Stimulated activated naive CD8-positive, alpha-beta T cell treated with anti-CD3 and anti-CD28 coated beads, Interleukin-15, Interleukin-2, amounts not matched to agents 100 ng/mL and 50 ng/mL, for 24 hours (primary cell): ENCODE results near the gene COPS7A.

Source experiments
- H3K27ac Mint-ChIP-seq: one replicate; pipeline ENCODE4 v1.8.0; 2021; ENCODE audit warnings: mild to moderate bottlenecking, mixed read lengths
- H3K27me3 Mint-ChIP-seq: one replicate; pipeline ENCODE4 v1.8.0; 2021; ENCODE audit warnings: mixed read lengths
- H3K36me3 Mint-ChIP-seq: one replicate; pipeline ENCODE4 v1.8.0; 2021; ENCODE audit warnings: low read depth, mixed read lengths
- H3K4me1 Mint-ChIP-seq: one replicate; pipeline ENCODE4 v1.8.0; 2021; ENCODE audit warnings: low read depth, mixed read lengths
- H3K4me3 Mint-ChIP-seq: one replicate; pipeline ENCODE4 v1.8.0; 2021; ENCODE audit warnings: mild to moderate bottlenecking, mixed read lengths
- H3K9me3 Mint-ChIP-seq: one replicate; pipeline ENCODE4 v1.8.0; 2021; ENCODE audit warnings: mixed read lengths

COPS7A gene

GRCh38 chr12:6775185-6776174 is 51.6 kb downstream of the COPS7A start:
- Mint-ChIP-seq H3K27ac (peak overlapping the region; percentile 96), H3K27me3 (peaks cover 11% of the 10 kb centered on the region), H3K9me3 (no peaks in the 10 kb centered on the region), H3K4me1 (peaks cover 84% of the 10 kb centered on the region), H3K4me3 (peak overlapping the region; percentile 95), H3K36me3 (peaks cover 61% of the 10 kb centered on the region)

GRCh38 chr12:6777386-6777785 is 53.5 kb downstream of the COPS7A start:
- peaks cover 86% of the 10 kb centered on the region for H3K4me1 Mint-ChIP-seq
- H3K36me3 Mint-ChIP-seq, result peaks cover 53% of the 10 kb centered on the region
- H3K27ac Mint-ChIP-seq, result peak overlapping the region; percentile 42
- H3K27me3 Mint-ChIP-seq, result peaks cover 11% of the 10 kb centered on the region
- H3K4me3 Mint-ChIP-seq, result peak overlapping the region; percentile 77
- no peaks in the 10 kb centered on the region for H3K9me3 Mint-ChIP-seq

GRCh38 chr12:6778217-6778573 is 54.3 kb downstream of the COPS7A start:
- H3K9me3 Mint-ChIP-seq, result no peaks in the 10 kb centered on the region
- H3K27me3 Mint-ChIP-seq, result peaks cover 11% of the 10 kb centered on the region
- peak overlapping the region; percentile 91 for H3K27ac Mint-ChIP-seq
- H3K36me3 Mint-ChIP-seq, result peaks cover 51% of the 10 kb centered on the region
- H3K4me1 Mint-ChIP-seq, result peaks cover 91% of the 10 kb centered on the region
- H3K4me3 Mint-ChIP-seq, result peak overlapping the region; percentile 77

DNA sequence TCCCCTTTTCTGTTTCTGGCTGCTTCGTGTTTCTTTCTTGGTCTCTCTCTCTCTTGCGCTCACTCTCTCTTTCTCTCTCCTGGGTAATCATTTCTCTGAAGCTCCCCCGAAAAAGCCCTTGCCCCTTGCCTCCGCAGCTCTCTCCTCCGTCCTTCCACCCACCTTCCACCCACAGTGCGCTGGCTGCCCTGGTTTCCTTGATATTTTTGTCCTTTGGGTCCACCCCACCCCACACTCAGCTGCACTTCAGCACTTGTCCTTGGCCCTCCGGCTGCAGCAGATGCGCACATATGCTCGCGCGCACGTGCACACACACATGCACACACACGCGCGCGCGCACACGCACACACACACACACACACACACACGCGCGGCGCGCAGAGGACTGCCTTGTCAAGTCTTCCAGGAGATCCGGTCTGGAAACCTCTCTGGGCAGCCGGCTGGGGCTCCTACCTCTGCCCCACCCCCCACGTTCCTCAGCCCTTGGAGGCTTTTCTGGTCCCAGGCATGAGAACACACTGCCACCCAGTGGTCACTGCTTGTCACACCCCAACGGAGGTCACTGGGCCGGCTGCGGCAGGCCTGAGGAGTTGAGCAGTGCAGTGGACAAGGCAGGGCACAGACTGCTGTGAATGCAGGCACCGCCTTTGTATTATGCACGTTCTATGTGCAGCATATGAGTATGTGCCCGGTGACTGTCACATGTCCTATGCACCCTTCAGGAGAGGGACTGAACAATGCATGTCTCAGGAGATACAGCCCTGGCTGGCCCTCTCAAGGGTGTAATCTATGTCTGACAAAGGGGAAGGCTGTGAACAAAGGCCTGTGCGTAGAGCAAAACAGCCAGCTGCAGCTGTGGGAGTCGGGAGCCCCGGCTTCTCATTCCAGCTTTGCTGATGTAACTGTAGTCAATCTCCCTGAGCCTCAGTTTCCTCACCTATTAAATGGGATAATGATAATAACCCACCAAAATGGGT is 55.0 kb downstream of the COPS7A start:
- Mint-ChIP-seq H3K4me1 (peaks cover 96% of the 10 kb centered on the region), H3K4me3 (peak overlapping the region; percentile 77), H3K9me3 (no peaks in the 10 kb centered on the region), H3K27ac (peak overlapping the region; percentile 91), H3K27me3 (peaks cover 11% of the 10 kb centered on the region), H3K36me3 (peaks cover 49% of the 10 kb centered on the region)

DNA sequence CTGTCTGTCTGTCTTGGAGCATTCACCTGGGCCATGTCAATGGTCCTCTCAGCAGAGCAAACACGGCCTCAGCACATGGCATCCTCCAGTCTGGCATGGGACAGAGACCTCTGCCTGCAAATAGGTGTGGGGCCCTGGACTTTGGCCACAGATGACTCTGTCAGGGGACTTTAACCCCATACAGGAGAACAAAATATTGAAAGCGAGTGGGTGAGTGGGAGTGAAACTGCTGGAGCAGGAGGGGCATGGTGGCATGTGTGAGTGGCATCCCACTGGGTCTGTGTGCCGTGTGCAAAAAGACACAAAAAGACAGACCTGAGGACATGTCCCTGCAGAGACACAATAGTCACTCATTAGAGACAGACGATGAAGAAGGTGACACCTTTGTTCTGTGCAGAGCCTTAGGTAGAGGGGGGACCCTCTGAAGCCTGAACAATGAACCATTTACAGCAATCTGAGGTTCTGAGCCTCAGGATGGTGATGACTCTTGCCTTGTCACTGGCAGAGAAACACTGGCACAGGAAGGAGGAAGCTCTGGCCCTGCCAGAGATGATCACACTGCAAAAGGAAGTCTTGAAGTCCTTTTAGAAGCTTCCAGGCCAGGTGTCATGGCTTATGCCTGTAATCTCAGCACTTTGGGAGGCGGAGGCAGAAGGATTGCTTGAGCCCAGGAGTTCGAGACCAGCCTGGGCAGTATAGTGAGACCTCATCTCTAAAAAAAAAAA is 56.0 kb downstream of the COPS7A start:
- peaks cover 40% of the 10 kb centered on the region for H3K36me3 Mint-ChIP-seq
- H3K4me3 Mint-ChIP-seq, result peak overlapping the region; percentile 77
- no peaks in the 10 kb centered on the region for H3K9me3 Mint-ChIP-seq
- H3K4me1 Mint-ChIP-seq, result peaks cover 98% of the 10 kb centered on the region
- peaks cover 6% of the 10 kb centered on the region for H3K27me3 Mint-ChIP-seq
- H3K27ac Mint-ChIP-seq, result peak overlapping the region; percentile 91

DNA sequence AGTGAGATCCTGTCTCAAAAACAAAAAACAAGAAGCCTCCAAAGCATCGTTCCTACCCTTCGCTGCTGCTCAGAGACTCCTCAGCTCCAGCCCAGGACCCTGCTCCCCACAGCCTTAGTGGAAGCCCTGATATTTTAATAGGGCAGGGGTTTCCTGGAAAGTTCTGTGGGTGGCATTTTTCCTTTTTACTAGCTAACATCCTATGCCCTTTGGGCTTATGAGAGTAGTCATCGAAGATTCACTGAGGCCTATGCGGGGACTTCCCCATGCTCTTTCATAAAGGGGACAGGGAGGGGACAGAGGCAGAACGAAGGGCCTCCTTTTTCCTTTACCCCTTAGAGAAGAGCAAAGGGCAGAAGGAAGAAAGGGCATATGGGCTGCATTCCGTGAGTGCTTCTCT is 56.7 kb downstream of the COPS7A start:
- Mint-ChIP-seq H3K27me3 (peaks cover 6% of the 10 kb centered on the region), H3K9me3 (no peaks in the 10 kb centered on the region), H3K27ac (peak overlapping the region; percentile 91), H3K4me1 (peaks cover 97% of the 10 kb centered on the region), H3K4me3 (peak overlapping the region; percentile 68), H3K36me3 (peaks cover 33% of the 10 kb centered on the region)
